Measurements from ENCODE around the gene LDLRAD1.
"Not testable (repeated sequence)": the region's sequence is repeated elsewhere in the genome, so short reads cannot be mapped to it uniquely, and the experiment has no call there.

The LDLRAD1 gene

DNA sequence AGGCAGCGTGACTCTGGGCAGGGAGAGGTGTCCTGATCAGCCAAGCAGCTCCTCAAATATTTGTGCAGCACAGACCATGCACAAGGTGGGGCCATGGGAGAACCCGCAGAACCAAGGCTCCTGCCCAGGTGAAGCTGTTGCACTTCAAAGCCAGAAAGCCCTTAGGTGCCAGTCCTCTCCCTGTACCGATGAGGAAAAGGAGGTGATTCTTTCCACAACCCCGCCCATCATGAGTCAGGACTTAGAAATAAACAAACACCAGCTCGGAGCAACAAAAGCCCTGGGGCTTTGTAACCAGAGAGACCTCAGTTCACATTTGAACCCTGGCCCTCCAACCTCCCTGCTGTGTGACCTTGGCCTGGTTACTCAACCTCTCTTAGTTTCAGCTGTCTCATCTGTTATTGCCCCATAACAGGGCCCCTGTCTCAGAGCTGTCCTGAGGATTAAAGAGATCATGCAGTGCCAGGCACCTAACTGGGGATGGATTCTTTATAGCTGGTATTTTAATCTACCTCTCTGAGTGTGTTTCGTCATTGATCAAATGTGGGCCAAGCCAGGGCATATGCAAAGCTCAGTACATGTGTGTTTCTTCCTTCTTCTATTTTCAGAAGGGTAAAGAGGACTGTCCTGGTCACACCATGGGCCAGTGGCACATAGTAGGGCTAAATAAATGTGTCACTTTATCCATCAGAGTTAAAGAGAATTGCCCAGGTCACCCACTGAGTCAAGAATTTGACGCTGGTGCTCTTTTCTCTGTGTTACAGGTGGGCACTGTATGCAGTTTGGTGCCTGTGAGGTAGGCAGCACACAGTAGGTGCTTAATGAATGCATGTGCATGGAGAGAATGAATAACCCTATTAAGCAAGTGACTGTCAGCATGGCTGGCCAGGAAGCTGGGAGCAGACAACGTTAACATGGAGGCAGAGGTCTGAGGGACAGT lies 1.4 kb downstream of the LDLRAD1 start:
- no peak for DNase-seq

DNA sequence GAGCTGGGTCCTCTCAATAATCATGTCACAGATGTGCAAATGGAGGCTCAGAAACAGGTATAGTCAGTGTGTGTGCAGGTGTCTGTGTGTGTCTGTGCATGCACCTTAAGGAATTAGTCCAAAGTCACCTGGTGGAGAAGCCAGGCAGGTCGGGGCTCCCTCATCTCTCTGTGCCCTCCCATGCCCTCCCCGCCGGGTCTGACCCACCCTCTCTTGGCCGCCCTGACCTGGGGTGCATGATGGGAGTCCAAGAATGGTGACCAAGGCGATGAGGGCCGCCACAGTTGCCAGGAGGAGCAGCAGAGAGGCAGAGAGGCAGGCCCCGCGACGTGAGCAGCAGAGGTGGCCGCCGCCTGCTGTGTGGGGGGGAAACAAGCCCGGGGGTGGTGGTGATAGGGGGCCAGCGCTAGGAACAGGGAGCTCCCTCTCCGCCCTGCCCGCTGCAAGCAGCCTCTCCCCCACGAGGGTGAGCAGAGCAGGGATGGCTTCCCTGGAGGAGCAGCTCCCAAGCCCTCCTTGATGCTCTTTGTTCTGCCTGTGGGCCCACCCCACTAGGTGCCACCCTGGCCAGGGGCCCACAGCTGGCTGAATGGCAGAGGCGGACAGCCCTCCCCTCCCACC lies 3.9 kb downstream of the LDLRAD1 start:
- no peak for DNase-seq

- DNase-seq = no peak
Observed at GRCh38 chr1:54013393-54014008, 4.5 kb downstream of the LDLRAD1 start.

DNA sequence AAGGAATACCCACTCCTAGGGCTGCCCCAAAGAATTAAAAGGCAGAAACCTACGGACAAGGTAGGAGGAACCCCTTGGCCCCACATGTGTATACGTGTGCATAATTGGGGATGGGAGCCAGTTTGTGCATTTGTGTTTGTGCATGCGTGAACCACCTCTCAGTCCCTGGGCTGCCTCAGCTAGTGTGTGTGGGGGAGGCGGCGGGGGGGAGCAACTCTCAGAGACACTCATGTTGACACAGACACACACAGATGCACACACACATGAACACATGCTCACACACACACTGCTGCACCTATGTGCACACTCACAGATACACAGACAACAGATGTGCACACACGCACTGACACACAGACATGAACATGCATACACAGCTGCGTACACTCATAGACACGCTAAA lies 5.1 kb downstream of the LDLRAD1 start:
- DNase-seq = no peak

GRCh38 chr1:54012008-54012325 lies 6.0 kb downstream of the LDLRAD1 start:
- DNase-seq = no peak

DNA sequence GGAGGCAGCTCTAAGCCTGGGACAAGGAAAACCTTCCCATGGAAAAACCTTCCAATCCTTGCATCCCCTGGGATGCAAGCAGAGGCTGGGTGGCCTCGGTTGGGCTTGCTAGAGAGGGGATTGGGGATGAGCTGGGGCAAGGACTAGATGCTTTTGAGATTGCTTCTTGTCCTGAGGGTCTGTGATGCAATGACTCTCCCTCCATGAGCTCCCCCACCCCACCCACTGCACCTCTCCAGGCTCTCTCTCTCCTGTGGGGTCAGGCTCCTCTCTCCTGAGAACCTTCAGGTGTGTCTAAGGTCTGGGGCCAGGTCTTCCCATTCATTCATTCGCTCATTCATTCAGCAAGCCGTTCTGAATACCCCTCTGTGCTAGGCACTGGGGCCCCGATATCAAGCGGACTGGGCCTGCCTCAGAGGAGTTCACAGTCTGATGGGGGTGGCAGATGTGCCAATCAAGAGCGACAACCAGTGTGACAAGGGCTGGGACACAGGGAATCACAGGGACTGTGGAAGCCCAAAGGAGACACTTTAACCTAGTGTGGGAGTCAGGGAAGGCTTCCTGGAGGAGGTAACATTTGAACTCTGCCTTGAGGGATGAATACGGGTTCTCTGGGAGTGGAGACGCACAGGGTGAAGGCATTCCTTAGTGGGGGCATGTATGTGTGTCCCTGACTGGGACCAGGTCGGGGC lies 6.5 kb downstream of the LDLRAD1 start:
- no peak for DNase-seq

- no peak for DNase-seq
Observed at GRCh38 chr1:54010415-54011117, 7.4 kb downstream of the LDLRAD1 start.

DNA sequence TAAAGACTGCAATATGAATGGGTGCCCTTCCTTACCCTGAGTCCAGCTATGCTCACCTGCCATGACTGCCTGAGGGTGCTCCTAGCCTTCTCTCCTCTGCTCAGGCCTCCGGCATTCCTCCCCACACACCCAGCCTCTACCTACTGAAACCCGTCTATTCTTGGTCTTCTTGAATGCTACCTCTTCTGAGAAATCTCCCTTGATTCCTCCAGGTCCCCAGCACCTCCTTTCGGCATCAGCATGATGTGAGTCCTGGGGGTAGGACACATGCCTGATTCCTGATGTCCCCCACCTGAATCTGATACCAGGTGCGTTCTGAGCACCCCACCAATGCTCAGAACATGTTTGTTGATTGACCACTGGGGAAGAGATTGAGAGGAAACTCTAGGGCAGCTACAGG lies 8.6 kb downstream of the LDLRAD1 start:
- no peak for DNase-seq

DNA sequence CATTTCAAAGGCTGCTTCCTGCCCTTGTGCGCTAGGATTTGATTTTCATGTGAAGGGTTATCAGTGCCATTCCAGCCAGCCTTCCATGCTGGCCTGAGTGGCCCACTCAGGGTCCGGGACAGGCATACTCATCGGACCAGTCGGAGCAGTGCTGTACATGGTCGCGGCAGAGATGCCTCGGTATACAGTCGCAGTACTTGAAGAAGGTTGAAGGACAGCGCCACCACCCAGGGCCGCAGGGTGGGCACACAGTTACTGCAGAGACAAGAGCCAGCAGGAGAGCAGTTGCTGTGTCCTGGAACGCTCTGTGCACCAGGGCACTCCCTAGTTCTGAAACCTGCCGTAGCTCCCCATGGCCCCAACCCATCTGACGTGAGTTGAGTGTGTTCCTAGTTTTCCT lies 9.1 kb downstream of the LDLRAD1 start:
- DNase-seq = no peak

GRCh38 chr1:54007613-54008012 lies 10.4 kb downstream of the LDLRAD1 start:
- no peak for DNase-seq

DNA sequence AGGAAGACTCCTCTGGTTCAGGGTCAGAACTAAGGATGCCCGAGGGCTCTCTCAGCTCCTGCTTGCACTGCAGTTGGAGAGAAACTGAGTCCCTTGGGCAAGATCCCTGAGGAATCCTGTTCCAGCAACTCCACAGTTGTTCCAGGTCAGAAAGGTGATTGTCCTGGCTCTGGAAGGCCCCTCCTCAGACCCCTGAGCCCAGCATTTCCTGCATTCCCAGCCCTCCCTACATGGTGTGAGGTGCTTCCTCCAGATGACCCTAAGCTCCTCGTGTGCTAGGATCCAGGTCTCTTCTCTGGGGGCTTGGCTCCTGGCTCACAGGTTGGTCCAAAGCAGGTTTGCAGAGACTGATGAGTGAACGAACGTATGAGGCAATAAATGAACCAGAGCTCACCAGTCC lies 11.5 kb downstream of the LDLRAD1 start:
- DNase-seq = no peak

- DNase-seq = no peak
Observed at GRCh38 chr1:54004481-54005049, 13.4 kb downstream of the LDLRAD1 start.

DNA sequence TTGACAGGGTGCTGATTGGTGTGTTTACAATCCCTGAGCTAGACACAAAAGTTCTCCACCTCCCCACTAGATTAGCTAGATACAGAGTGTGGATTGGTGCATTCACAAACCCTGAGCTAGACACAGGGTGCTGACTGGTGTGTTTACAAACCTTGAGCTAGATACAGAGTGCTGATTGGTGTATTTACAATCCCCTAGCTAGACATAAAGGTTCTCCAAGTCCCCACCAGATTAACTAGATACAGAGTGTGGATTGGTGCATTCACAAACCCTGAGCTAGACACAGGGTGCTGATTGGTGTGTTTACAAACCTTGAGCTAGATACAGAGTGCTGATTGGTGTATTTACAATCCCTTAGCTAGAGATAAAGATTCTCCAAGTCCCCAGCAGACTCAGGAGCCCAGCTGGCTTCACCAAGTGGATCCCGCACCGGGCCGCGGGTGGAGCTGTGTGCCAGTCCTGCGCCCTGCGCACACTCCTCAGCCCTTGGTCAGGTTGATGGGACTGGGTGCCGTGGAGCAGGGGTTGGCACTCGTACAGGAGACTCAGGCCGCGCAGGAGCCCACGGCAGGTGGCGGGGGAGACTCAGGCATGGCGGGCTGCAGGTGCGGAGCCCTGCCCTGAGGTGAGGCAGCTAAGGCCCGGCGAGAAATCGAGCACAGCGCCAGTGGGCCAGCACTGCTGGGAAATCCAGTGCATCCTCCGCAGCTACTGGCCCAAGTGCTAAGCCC lies 14.1 kb downstream of the LDLRAD1 start:
- not testable (repeated sequence) for DNase-seq

DNA sequence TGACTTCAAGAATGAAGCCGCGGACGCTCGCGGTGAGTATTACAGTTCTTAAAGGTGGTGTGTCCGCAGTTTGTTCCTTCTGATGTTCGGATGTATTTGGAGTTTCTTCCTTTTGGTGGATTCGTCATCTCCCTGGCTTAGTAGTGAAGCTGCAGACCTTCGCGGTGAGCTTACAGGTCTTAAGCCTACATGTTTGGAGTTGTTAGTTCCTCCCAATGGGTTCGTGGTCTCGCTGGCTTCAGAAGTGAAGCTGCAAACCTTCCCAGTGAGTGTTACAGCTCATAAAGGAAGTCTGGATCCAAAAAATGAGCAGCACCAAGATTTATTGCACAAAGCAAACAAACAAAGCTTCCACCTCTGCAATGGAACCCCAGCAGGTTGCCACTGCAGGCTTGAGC lies 14.7 kb downstream of the LDLRAD1 start:
- DNase-seq = no peak

DNA sequence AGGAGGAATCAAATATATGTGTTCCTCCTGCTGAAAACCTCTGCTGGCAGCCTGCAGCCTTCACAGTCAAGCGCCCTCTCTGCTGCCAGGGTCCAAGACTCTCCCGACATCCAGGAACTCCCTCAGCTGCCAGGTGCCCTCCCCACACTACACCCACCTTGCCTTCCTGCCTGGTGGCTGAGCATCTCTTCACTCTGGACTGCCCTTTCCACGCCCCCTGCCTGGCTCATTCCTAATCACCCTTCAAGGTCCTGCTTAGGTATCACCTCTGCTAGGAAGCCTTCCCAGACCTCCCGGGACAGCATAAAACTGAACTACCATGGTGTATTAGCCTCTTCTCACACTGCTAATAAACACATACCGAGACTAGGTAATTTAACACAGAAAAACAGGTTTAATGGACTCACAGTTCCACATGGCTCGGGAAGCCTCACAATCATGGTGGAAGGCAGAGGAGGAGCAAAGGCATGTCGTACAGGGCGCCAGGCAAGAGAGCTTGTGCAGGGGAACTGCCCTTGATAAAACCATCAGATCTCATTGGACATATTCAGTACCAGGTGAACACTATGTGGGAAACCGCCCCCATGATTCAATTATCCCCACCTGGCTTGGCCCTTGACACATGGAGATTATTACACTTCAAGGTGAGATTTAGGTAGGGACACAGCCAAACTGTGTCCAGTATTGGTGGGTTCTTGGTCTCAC lies 15.3 kb downstream of the LDLRAD1 start:
- no peak for DNase-seq

- no peak for DNase-seq
Observed at GRCh38 chr1:54001591-54001990, 16.4 kb downstream of the LDLRAD1 start.

- DNase-seq = no peak
Observed at GRCh38 chr1:53999920-54000319, 18.1 kb downstream of the LDLRAD1 start.

DNA sequence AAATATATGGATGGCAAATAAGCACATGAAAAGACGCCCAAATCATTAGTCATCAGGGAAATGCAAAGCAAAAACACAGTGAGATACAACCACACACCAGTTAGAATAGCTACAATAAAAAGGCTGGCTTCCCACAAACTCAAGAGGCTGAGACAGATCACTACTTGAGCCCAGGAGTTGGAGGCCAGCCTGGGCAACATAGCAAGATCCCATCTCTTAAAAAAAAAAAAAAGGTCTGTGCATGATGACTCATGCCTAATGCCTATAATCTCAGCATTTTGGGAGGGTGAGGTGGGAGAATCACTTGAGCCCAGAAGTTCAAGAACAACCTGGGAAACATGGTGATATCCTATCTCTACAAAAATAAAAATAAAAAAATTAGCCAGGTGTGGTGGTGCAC lies 19.8 kb downstream of the LDLRAD1 start:
- DNase-seq = no peak

- no peak for DNase-seq
Observed at GRCh38 chr1:53995683-53996082, 22.3 kb downstream of the LDLRAD1 start.

DNA sequence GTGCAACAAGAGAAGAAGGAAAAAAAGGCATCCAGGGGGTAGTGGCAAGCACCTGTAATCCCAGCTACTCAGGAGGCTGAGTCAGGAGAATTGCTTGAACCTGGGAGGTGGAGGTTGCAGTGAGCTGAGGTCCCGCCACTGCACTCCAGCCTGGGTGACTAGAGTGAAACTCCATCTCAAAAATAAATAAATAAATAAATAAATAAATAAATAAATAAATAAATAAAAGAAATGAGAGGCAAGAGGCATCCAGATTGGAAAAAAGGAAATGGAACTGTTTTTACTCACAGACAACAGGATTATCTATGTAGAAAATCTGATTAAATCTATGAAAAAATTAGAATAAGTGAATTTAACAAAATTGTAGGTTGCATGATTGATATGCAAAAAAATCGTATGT lies 23.5 kb downstream of the LDLRAD1 start:
- DNase-seq = not testable (repeated sequence)

All from stimulated activated CD4-positive, alpha-beta T cell treated with anti-CD3 and anti-CD28 coated beads, Interleukin-4, amount 100 ng/mL, for 4 hours (primary cell).